ENCODE measurements around the gene PLEKHA4. TPM values are rescaled to one million over a fixed set of nuclear protein-coding genes. Genes with fewer than 3 reads are reported as not detected.

Gene PLEKHA4
- total and polyA plus RNA-seq, 2 of the 13 experiments (the other 11 are each of a cell fraction or from before 2014, with no cell fraction given) = 4.8 to 6.0 TPM

DNA sequence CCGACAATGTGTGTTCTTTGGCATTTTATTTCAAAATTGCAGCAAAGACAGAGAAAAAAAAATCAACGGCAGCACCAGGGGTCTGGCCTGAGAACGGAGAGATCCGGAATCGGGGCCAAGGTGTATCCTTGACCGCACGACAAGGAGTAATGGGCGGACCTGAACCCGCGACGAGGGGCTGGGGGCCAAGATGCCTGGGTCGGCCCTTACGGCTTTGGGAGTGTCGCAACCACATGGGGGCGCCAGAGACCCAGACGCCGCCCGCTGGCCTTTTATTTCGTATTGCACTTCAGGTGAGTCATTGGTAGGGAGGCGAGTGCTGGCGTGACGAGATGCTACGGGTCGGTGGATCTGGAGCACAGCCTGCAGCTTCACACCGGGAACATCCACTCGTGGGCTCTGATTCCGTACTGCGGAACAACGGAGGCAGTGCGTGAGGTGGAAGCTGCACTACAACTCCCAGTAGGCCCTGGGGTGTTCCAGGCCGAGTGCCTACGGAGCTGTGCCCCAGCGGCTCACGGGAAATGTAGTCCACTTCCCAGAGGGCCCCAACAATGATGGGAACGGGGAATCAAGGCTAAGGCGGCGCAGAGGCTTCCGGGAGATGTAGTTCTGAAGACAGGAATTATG, 73.2 kb downstream of the PLEKHA4 start (continued):
- TF ChIP-seq NCOR1 (IDR thresholded peaks at IDR 0.05; ENCODE audit: borderline replicate concordance, low read length) (no peak), HNRNPUL1 (IDR thresholded peaks at IDR 0.05; ENCODE audit: low read depth, low read length) (no peak), ZNF572 (CRISPR knock-in tag; IDR thresholded peaks at IDR 0.05) (no peak), MATR3 (CRISPR knock-in tag; IDR thresholded peaks at IDR 0.05) (no peak), ZNF556 (CRISPR knock-in tag; IDR thresholded peaks at IDR 0.05; ENCODE audit: borderline replicate concordance) (0 out of 2 replicates have a peak, but pooled peaks have one; percentile 28), RORA (CRISPR knock-in tag; IDR thresholded peaks at IDR 0.05) (no peak), ZNF530 (CRISPR knock-in tag; IDR thresholded peaks at IDR 0.05; ENCODE audit: low read depth) (no peak), MEIS1 (CRISPR knock-in tag; IDR thresholded peaks at IDR 0.05; ENCODE audit: borderline replicate concordance) (peak; percentile 18; the same call in 1 of the 2 replicates), ZNF879 (CRISPR knock-in tag; IDR thresholded peaks at IDR 0.05) (no peak), KDM5A (IDR thresholded peaks at IDR 0.05; ENCODE audit: borderline replicate concordance, low read length) (no peak)
- TF ChIP-seq, protein P1, sequence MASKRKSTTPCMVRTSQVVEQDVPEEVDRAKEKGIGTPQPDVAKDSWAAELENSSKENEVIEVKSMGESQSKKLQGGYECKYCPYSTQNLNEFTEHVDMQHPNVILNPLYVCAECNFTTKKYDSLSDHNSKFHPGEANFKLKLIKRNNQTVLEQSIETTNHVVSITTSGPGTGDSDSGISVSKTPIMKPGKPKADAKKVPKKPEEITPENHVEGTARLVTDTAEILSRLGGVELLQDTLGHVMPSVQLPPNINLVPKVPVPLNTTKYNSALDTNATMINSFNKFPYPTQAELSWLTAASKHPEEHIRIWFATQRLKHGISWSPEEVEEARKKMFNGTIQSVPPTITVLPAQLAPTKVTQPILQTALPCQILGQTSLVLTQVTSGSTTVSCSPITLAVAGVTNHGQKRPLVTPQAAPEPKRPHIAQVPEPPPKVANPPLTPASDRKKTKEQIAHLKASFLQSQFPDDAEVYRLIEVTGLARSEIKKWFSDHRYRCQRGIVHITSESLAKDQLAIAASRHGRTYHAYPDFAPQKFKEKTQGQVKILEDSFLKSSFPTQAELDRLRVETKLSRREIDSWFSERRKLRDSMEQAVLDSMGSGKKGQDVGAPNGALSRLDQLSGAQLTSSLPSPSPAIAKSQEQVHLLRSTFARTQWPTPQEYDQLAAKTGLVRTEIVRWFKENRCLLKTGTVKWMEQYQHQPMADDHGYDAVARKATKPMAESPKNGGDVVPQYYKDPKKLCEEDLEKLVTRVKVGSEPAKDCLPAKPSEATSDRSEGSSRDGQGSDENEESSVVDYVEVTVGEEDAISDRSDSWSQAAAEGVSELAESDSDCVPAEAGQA (IDR thresholded peaks at IDR 0.05; ENCODE audit: low read depth) = no peak
- TF ChIP-seq, protein P1 (CRISPR knock-in tag; IDR thresholded peaks at IDR 0.05; ENCODE audit: borderline replicate concordance) = no peak
- TF ChIP-seq, protein P2, sequence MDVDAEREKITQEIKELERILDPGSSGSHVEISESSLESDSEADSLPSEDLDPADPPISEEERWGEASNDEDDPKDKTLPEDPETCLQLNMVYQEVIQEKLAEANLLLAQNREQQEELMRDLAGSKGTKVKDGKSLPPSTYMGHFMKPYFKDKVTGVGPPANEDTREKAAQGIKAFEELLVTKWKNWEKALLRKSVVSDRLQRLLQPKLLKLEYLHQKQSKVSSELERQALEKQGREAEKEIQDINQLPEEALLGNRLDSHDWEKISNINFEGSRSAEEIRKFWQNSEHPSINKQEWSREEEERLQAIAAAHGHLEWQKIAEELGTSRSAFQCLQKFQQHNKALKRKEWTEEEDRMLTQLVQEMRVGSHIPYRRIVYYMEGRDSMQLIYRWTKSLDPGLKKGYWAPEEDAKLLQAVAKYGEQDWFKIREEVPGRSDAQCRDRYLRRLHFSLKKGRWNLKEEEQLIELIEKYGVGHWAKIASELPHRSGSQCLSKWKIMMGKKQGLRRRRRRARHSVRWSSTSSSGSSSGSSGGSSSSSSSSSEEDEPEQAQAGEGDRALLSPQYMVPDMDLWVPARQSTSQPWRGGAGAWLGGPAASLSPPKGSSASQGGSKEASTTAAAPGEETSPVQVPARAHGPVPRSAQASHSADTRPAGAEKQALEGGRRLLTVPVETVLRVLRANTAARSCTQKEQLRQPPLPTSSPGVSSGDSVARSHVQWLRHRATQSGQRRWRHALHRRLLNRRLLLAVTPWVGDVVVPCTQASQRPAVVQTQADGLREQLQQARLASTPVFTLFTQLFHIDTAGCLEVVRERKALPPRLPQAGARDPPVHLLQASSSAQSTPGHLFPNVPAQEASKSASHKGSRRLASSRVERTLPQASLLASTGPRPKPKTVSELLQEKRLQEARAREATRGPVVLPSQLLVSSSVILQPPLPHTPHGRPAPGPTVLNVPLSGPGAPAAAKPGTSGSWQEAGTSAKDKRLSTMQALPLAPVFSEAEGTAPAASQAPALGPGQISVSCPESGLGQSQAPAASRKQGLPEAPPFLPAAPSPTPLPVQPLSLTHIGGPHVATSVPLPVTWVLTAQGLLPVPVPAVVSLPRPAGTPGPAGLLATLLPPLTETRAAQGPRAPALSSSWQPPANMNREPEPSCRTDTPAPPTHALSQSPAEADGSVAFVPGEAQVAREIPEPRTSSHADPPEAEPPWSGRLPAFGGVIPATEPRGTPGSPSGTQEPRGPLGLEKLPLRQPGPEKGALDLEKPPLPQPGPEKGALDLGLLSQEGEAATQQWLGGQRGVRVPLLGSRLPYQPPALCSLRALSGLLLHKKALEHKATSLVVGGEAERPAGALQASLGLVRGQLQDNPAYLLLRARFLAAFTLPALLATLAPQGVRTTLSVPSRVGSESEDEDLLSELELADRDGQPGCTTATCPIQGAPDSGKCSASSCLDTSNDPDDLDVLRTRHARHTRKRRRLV (CRISPR knock-in tag; IDR thresholded peaks at IDR 0.05) = no peak
- TF ChIP-seq, protein P3, sequence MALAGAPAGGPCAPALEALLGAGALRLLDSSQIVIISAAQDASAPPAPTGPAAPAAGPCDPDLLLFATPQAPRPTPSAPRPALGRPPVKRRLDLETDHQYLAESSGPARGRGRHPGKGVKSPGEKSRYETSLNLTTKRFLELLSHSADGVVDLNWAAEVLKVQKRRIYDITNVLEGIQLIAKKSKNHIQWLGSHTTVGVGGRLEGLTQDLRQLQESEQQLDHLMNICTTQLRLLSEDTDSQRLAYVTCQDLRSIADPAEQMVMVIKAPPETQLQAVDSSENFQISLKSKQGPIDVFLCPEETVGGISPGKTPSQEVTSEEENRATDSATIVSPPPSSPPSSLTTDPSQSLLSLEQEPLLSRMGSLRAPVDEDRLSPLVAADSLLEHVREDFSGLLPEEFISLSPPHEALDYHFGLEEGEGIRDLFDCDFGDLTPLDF (CRISPR knock-in tag; IDR thresholded peaks at IDR 0.05) = no peak
